Measurements from ENCODE around the gene EPHB2.

Gene EPHB2

DNA sequence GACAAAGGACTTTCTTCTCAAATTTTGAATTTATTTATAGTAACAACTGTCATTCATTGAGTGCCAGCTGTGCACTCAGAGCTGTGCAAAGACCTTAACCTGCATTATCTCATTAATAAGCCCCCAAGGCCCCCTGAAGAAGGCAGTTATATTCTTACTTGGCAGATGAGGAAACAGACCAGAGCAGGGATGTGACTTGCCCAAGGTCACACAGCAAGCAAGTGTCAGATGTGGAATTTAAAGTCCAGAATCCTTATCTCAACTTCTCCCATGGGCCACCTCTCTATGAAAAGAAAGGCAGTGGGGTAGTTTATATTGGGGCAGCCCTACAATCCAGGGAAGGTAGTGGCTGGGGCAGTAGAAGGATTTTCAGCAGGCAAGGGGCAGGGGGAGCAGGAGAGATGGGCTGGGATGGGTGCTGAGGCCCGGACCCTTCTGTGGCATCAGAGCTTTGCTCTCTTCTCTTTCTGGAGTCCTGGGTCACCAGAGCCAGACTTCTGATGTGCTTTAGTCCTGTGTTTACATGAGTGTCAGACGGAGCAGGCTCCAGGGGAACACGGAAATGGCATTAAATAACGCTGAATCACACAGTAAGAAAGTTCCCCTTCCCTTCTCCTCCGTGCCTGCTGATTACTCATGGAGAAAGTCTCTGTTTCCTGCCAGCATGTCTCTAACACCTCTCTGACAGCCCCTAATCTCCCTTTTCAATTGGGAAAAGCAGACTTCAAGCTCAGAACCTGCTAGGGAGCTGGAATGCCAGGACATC lies 39.5 kb downstream of the EPHB2 start:
- DNase-seq = peak in 10 of 56 donors; percentile 2 to 21 (median 10)

DNA sequence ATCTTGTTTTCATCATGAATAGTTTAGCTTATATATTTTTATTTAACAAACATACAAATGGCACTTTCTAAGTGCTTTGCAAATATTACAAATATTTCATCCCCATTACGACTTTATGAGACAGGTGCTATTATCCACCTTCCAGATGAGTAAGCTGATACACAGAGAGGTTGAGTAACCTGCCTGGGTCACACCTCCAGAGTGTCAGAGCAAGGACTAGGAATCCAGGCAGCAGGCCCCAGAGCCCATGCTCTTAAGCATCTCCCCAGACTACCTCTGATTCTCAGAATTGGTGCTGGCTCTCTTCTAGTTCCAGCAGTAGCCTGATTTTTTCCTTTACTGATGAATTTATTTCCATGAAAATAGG lies 40.0 kb downstream of the EPHB2 start:
- peak in 1 of 56 donors; percentile 18 for DNase-seq

DNA sequence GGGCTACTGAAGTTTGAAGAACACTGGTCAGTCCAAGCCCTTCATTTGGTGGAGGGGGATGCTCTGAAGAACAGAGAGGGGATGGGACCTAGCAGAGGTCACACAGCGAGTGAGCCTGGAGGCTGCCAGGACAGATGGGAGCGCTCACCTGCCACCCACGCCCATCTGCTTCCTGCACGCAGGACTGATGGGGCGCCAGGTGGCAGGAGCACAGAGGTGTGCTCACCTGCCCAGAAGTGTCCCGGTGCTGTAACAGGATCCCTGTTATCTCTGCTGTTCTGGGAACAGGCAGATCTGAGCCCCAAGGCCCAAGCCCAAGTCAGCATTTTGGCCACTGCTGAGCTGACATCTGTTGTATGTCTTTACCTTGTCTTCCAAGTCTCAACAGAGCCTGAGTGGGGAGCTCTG lies 40.5 kb downstream of the EPHB2 start:
- DNase-seq = no peak

DNA sequence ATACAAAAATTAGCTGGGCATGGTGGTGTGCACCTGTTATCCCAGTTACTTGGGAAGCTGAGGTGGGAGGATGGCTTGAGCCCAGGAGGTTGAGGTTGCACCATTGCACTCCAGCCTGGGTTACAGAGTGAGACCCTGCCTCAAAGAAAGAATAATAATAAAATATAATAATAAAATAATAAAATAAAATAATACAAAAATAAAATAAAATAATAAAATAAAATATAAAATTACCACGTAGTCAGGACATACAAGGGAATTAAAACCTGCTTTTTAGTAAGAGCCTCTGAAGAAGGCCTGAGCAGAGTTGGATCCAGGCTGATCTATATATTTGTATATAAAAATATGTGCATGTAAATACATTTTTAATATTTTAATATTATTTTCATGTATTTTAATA lies 41.7 kb downstream of the EPHB2 start:
- DNase-seq = no peak

DNA sequence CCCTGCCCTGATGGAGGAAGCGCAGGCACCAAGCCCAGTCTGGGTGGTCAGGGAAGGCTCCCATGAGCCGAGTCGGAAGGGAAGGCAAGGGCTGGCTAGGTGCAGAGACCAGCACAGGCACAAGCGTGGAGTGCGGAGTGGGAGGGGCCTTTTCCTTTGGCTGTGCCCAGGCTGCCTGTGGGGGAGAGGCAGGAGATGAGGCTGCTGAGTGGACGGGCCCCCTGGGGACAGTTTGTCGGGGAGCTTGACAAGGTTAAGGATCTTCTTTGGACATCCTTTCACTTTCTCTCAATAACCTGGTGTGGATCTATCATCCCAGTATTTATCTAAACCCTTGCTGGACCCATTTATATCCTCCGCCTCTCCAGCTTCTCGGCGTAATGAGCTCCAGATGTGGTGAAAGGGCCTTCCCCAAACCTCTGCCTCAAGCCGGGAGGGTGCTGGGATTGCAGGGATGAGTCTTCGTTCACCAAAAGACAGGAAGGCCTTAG lies 42.9 kb downstream of the EPHB2 start:
- no peak for DNase-seq

DNA sequence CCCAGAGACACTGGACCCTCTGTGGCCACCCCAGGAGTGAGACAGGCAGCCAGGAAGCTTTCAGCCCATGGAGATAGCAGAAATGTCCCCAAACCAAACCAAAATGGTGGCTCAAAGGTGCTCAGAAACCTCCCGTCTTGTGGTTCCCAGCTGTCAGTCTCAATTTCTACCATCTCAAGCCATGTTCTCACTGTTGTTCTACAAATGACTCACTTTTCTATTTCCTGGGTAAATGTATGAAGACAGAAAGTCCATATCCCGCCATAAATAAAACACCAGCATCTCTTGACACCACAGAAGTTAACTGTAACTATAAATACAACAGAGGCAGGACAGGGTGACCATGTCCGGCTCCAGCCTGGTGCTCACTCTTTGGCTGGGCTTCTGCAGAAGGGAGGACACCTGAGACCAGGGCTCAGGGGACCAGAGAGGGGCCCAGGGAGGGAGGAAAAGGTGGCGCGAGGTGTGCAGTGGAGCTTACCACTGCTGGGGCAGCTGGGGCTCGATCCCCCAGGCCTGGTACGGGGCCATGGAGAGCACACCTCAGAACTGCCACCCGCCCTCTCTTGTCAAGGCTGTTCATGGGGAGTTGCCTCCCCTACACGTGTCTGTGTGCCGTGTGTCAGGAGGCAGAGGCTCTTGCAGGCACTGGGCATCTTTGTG lies 43.6 kb downstream of the EPHB2 start:
- no peak for DNase-seq

DNA sequence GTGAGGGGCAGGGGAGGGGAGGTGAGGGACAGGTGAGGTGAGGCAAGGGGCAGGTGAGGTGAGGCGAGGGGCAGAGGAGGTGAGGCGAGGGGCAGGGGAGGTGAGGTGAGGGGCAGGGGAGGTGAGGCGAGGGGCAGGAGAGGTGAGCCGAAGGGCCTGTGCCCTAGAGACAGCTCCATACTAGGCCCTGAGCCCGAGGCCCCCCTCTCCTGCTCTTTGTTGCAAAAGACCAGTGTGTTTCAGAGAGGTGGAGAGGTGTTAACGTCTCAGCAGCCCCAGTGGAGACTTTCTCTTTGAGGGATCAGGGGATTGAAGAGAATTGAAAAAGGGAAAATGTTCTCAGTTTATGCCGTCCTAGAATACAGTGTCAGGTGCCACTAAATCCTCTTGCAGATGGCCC lies 44.2 kb downstream of the EPHB2 start:
- no peak for DNase-seq

DNA sequence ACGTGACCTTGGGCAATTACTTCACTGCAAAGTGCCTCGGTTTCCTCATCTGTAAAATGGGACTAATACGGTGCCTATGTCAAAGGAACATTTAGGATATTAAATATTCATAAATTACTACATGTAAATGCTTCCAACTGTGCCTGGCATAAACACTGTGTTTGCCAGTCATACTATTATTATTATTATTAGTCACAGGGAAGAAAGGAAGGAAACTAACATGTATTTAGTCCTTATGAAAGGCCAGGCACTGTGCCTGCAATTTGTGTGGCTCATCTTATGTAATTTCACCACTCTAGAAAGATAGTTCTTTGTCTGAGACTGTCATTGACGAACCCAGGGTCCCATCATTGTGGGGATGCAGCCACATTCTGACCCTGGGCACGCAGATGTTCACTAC lies 45.0 kb downstream of the EPHB2 start:
- no peak for DNase-seq

DNA sequence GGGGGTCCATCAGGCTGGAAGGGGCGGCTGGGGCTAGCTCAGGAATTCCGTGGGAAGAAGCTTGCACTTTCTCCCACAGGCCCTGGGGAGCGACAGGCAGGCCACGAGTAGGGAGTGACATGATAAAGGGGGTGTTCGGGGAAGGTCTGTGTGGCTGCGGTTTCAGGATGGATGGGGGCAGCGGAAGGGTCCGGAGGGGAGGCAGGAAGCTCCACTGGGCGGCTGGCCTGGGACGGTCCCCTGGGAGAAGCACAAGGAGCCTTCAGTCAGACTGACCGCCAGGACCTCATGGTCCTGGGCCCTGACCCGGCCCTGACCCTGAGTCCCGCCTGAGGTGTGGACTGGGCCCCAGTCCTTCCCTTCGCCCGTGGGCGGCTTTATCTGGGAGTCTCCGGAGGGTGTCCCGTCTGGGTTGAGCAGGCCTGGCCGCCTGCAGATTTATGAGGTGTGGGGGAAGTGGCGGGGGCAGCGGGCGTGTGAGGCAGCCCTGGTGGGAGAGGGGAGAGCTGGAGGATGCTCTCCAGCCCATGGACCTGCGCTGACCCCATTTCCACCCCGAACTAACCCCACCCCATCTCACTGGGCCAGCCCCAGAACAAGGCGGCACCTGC lies 45.6 kb downstream of the EPHB2 start:
- no peak for DNase-seq

DNA sequence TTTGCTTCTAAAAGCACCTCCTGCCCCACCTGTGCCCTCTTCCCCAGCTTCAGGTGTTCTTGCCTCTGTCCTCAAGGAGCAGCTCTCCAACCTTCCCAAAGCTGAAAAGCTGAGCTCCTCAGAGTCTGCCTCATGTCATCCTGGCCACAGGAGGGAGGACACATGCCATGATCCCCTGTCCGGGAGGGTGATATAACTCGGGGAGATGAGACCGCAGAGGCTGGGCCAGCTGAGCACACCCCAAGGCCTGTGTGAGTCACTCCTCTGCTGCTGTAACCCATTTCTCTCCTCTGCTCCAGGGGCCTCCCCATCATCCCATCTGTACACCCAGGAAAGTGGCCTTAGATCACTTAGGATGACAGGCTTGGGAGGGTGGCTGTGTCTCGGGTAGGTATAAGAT lies 49.8 kb downstream of the EPHB2 start:
- peak in 1 of 56 donors; percentile 19 for DNase-seq

DNA sequence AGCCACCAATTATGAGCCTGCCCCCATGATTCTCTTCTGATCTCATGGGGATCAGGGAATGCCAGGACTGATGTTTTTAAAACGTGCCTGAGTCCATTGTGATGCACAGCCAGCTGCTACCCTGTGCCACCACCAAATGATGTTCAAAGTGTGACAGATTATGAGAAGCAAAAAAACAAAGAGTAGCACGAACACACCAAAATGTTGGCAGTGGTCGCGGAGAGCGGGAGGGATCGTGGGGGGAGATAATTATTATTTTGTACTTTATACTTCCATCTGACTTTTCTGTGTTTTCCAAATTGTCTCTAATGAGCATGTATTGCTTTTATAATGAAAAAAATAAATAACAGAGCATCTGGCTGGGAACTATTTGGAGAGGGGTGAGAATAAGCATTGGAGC lies 50.5 kb downstream of the EPHB2 start:
- DNase-seq = no peak

DNA sequence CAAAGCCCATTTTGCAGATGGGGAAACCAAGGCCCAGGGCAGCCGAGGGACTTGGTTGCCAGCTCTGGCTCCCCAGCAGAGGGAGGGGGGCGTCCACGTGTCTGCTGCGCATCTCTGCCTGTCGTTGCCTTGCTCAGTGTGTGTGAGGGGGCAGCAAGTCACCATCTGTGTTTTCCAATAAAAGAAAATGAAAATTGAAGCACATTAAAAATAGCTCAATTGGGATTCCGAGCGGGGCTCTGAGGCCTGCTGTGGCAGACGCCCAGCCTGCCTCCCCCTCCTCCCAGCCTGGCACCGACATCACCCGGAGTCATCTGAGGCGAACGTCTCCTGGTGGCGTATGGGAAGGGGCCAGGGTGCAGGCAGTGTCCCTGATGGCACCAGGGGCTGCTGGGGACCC lies 51.2 kb downstream of the EPHB2 start:
- DNase-seq = peak in 25 of 56 donors; percentile 3 to 73 (median 20)

DNA sequence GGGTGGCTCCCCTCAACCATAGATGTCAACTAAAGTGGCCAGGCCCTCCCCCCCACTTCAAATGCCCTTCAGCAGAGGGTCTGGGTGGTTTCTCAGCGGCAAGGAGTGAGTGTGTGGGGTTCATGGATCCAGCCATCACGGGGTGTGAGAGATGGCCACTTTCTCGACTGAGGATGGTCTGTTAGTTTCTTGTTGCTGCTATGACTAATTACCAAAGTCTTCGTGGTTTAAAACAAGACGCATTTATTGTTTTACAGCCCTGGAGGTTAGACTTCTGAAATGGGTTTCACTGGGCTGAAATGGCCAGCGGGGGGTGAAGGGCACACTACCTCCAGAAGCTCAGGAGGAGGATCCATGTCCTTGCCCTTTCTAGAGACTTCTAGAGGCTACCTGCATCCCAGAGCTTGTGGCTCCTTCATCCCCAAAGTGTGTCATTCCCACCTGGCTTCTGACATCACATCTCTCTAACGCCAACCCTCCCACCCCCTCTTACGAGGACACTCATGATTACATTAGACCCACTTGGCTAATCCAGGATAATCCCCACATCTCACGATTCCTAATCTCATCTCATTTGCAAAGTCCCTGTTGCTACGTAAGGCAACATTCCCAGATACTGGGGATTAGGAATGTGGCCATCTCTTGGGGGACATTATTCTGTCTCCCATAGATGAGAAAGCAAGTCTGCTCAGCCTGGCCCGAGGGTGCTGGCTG lies 53.0 kb downstream of the EPHB2 start:
- no peak for DNase-seq

DNA sequence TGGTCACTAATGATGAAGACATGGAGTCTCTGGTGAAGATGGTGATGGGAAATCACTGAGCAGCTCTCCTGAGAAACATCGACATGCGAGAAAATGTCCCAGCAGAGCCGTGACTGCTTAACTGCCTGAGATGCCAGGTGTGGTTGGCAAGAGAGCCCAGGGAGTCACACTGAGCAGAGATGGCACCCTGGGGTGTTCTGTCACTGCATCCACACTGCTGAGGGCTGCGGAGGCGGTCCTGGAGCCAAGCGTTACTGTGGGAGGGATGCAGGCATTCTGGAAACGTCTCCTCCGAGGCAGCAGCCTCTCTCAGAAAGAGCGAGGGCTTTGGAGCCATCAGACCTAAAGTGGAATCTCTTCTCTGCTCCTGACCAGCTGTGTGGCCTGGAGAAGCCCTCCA lies 57.2 kb downstream of the EPHB2 start:
- no peak for DNase-seq

DNA sequence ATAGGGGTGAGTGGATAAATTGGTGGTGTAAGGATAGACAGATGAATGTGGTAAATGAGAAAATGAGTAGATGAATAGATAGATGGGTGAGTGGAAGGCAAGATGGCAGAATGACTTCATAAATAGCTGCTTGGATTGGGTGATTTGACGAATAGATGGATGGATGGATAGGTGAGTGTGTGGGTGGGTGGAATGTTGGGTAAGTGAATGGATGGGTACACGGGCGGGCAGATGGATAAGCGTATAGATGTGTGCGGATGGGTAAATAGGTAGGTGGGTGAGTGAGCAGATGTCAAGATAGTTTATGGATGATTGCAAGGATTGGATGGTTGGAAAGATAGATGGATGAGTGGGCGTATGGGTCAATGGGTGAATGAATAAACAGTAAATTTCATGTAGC lies 59.3 kb downstream of the EPHB2 start:
- DNase-seq = no peak

DNA sequence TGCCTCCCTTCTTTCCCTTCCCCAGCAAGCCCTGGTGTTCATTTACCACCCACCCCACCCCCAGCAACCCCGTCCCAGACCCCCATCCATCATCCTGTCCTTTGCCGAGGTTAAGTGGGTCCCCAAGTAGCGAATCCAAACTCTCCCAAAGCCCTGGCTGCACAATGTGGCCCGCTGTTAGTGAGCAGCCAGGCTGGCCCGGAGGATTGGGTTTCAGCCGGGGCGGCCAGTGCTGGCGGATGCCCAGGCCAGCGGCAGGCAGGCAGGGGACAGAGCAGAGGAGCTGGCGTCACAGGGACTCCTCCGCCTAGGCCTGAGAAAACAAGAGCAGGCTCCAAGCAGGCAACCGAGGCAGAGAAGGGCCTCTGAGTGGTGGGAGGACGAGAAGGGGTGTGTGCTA lies 61.4 kb downstream of the EPHB2 start:
- DNase-seq = peak in 49 of 56 donors; percentile 4 to 82 (median 40)

DNA sequence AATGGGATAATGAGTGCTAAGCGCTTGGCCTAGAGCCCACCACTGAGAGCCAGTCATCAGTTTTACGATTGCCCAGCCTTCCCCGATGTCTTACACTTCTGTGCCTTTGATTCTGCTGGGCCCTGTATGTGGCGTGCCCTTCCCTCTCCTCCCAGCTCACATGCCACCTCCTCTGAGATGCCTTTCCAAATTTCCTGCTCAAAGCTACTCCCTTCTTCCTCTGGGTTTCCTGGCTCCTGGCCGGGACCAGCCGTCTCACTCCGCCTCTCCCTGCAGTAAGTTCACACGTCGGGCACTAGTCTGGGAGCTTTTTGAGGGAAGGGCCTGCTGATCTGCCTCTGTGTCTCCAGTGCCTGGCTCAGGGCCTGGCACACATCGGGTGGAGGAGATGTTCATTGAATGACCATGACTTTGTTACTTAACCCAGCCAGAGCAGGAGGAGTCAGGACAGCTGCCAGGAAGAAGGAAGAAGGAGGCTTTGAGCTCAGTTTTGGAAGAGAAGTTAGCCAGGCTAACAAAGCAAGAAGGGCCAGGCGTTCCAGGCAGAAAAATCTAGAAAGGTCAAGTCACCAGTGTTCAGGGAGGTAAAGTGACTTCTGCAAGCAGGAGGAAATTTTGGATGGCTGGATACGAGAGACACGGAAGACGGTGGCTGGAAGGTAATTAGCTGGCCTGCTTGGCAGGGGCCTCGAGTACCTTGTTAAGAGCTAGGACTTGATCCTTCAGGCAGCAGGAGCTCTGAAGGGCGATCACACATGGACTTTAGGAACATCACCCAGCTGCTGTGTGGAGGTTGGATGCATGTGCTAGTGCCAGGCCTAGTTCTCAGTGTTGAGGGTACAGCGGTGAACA lies 63.6 kb downstream of the EPHB2 start:
- peak in 50 of 56 donors; percentile 8 to 80 (median 44) for DNase-seq

DNA sequence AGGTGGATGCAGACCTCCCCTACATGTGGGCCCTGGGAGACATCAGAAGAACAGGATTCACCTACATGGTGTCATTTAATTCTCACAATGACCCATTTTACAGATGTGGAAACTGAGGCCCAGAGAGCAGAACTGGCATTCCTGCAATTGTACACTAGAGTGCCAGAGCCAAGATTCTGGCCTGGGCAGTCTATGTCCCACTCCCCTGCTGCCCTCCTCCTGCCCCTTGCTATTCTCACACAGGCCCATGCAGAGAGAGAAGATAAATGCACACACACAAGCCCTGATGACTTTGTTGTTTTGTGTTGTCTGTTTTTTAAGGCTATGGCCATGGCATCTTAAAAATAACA lies 64.2 kb downstream of the EPHB2 start:
- DNase-seq = no peak

DNA sequence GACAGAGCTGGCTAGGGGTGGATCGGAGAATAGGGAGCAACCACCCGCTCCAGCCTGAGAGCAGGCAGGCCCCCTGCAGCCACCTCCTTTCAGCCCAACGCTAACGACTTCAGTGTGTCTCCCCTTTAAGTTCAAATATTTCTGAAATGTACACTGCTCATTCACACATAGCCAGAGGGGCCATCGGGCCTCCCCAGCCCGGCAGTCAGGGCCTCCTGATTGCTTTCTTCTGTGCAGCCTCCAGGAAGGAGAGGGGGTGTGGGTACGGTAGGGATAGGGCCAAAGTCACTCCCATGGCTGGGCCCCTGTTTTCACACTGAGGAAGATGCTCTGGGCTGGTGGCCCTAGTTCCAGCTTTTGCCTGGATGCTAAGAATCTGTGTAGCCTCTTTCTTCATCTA lies 64.8 kb downstream of the EPHB2 start:
- DNase-seq = no peak

DNA sequence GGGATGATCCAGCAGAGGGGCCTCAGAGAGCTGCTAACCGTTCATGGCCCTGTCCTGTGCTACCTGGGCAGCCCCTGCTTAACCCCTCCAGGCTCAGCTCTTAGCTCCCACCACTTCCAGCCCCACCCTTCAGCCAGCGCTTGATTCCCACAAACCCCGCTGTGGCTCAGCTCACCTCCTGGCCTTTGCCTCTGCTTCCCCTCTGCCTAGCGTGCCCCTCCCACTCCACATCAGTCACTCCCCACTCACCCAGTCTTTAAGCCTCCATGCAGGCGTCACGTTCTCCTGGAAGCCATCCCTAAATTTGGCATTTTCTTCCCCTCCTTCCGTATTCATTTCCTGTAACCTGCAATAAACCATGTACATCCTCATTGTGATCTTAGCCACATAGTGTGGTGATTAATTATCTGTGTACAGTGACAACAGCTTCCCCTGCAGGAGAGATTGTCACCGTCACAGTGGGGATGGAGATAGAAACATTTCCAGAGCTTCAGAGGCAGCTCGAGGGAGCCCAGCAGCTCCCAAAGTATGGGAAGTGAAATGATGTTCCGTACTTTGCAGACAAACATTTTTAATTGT lies 65.5 kb downstream of the EPHB2 start:
- peak in 2 of 56 donors; percentile 7 to 28 for DNase-seq
